A673 (cell line): ENCODE results near the gene ABHD17C.

Experiments
- CTCF ChIP-seq: fragments of 300-800, 200-600 bp; sonication (generic); conservative IDR thresholded peaks from 2 replicates; pipeline ENCODE4 v1.5.1; 2017; ENCODE audit warnings: low read depth, mild to moderate bottlenecking, antibody characterized with exemption, low read length, moderate library complexity, mixed read lengths
- EZH2 ChIP-seq: fragments of 200-600 bp; sonication (generic); IDR thresholded peaks from 2 replicates; pipeline ENCODE4 v1.6.1; 2017; ENCODE audit warnings: borderline replicate concordance, low read depth, mild to moderate bottlenecking, mixed read lengths, antibody characterized with exemption, low read length; ENCODE audit not compliant: poor library complexity, severe bottlenecking

- TF ChIP-seq CTCF, result no peak
- TF ChIP-seq EZH2, result no peak
Observed at GRCh38 chr15:80679167-80679803, 15.8 kb upstream of the ABHD17C start.
